T-helper 1 cell (primary cell): Measurements from ENCODE around the gene JHY.

ENCODE experiments used
- DNase-seq, 5 donors: peaks; one replicate each; pipeline ENCODE4 v3.0.0-alpha.2; 2012 to 2020

Gene JHY

GRCh38 chr11:122963961-122964360, 81.4 kb downstream of the JHY start:
- no peak for DNase-seq

GRCh38 chr11:122976061-122976733, 93.6 kb downstream of the JHY start:
- no peak for DNase-seq

GRCh38 chr11:122976734-122977469, 94.3 kb downstream of the JHY start:
- DNase-seq, result no peak

GRCh38 chr11:122977470-122978298, 95.1 kb downstream of the JHY start:
- no peak for DNase-seq

GRCh38 chr11:122978299-122978620, 95.7 kb downstream of the JHY start:
- DNase-seq, result no peak

GRCh38 chr11:122979103-122979814, 96.7 kb downstream of the JHY start:
- no peak for DNase-seq

- no peak for DNase-seq
These were observed 97.4 kb downstream of the JHY start for GRCh38 chr11:122979815-122980595.

- peak in 4 of 5 donors; percentile 23 to 32 (median 27) for DNase-seq
These were observed 99.1 kb downstream of the JHY start, which contains the start of gene BSX for GRCh38 chr11:122981388-122982264. Gene BSX (minus strand): TSS chr11:122981834. CDS start chr11:122981671, 163 bp downstream.

GRCh38 chr11:122983438-122984185, 101.1 kb downstream of the JHY start:
- DNase-seq, result no peak

- no peak for DNase-seq
These were observed 101.8 kb downstream of the JHY start for GRCh38 chr11:122984186-122985011.

GRCh38 chr11:122995526-122995925, 113.0 kb downstream of the JHY start:
- DNase-seq, result no peak

- no peak for DNase-seq
These were observed 116.3 kb downstream of the JHY start for GRCh38 chr11:122998727-122999366.

GRCh38 chr11:123000721-123001120, 118.2 kb downstream of the JHY start:
- no peak for DNase-seq

GRCh38 chr11:123006860-123007542, 124.4 kb downstream of the JHY start:
- no peak for DNase-seq
